Panc1 (cell line): ENCODE data around the gene BLOC1S2. TPM values are rescaled to one million over a fixed set of nuclear protein-coding genes. Genes with fewer than 3 reads are reported as not detected.

ENCODE experiments used
- ATAC-seq: fragments of 200-7000 bp; cut with Tn5 transposase; 2 replicates; pipeline ENCODE4 v1.9.1; 2020; ENCODE audit warnings: mild to moderate bottlenecking, moderate library complexity
- BruUV-seq: library from RNA; stranded (reverse); fragments of 400-500 nt; replicated peaks from 2 replicates; lab custom pipeline; 2021; lab: Mats Ljungman, UMichigan
- CTCF ChIA-PET: fragments of 300-600 bp; sonication (Branson Sonifier 250); formaldehyde crosslinking; loops from one replicate; lab custom pipeline; 2022; ENCODE audit warnings: antibody characterized with exemption; lab: Charles Lee
- POLR2A ChIA-PET: fragments of 300-600 bp; sonication (Branson Sonifier 250); formaldehyde crosslinking; loops from one replicate; lab custom pipeline; 2022; ENCODE audit warnings: antibody characterized with exemption; lab: Charles Lee
- DNase-seq: peaks from one replicate; pipeline ENCODE4 v3.0.0-alpha.2; 2010; ENCODE audit warnings: low read depth, low spot score
- H3K27ac ChIP-seq: 2 replicates; pipeline ENCODE4 v1.5.1; 2011; ENCODE audit warnings: mild to moderate bottlenecking, low read length, inconsistent platforms
- H3K27me3 ChIP-seq: fragments of 200-500 bp; sonication (Bioruptor generic); 2 replicates; pipeline ENCODE4 v1.6.0; 2014; ENCODE audit warnings: low read length, inconsistent platforms; ENCODE audit not compliant: control insufficient read depth, insufficient read depth
- H3K36me3 ChIP-seq: fragments of 200-500 bp; sonication (Bioruptor generic); 2 replicates; pipeline ENCODE4 v1.5.1; 2014; ENCODE audit warnings: inconsistent platforms, mild to moderate bottlenecking, low read length, moderate library complexity; ENCODE audit not compliant: control insufficient read depth, insufficient read depth
- H3K4me1 ChIP-seq: 2 replicates; pipeline ENCODE4 v1.5.1; 2011; ENCODE audit warnings: inconsistent platforms, mild to moderate bottlenecking, low read length, moderate library complexity; ENCODE audit not compliant: control insufficient read depth, insufficient read depth
- H3K4me3 ChIP-seq, 2 experiments: 2 replicates each; pipeline ENCODE4 v1.5.1; 2011 to 2012; ENCODE audit warnings: low read depth in 2 of 2, low read length in 2 of 2, mild to moderate bottlenecking in 2 of 2, inconsistent platforms in 1 of 2, moderate library complexity in 1 of 2
- H3K9me3 ChIP-seq: fragments of 200-500 bp; sonication (Bioruptor generic); 2 replicates; pipeline ENCODE4 v1.5.1; 2014; ENCODE audit warnings: low read depth, mild to moderate bottlenecking, inconsistent platforms, low read length, moderate library complexity; ENCODE audit not compliant: control insufficient read depth, insufficient read depth
- CTCF ChIP-seq: fragments of 450-650 bp; IDR thresholded peaks from 2 replicates; pipeline ENCODE4 v1.5.1; 2017; ENCODE audit warnings: mild to moderate bottlenecking
- POLR2AphosphoS5 ChIP-seq: IDR thresholded peaks from 2 replicates; pipeline ENCODE4 v1.6.1; 2012; ENCODE audit warnings: mild to moderate bottlenecking, low read depth, low read length, moderate library complexity
- TCF7L2 ChIP-seq: IDR thresholded peaks from 2 replicates; pipeline ENCODE4 v1.6.1; 2011; ENCODE audit warnings: mild to moderate bottlenecking, low read depth, low read length, inconsistent platforms
- in situ Hi-C: cut with HindIII; loops from 2 replicates; pipeline ENCODE4 v1.10.0; 2016; ENCODE audit warnings: low sequenced_read_pairs, low pct_unique_long_range_greater_than_20kb
- intact Hi-C: fragments of 100-400 bp; cut with micrococcal nuclease; formaldehyde crosslinking; loops from one replicate; pipeline ENCODE4 v1.10.0; 2022; ENCODE audit not compliant: unreplicated experiment
- total RNA-seq: library from RNA; stranded (reverse); gene quantifications from one replicate; pipeline ENCODE4 v1.2.1, GENCODE V29; 2021; ENCODE audit not compliant: unreplicated experiment
- TF ChIP-seq, protein P1 (sequence below), 2 experiments: IDR thresholded peaks; 2 replicates each; pipeline ENCODE4 v1.6.1; 2011 to 2012; ENCODE audit warnings: low read depth in 2 of 2, control low read depth in 1 of 2, low read length in 1 of 2, mild to moderate bottlenecking in 1 of 2, moderate library complexity in 1 of 2; ENCODE audit not compliant: insufficient read depth in 1 of 2

BLOC1S2 gene
- total RNA-seq, 1 experiment from 2014 or later = 39.3 TPM

DNA sequence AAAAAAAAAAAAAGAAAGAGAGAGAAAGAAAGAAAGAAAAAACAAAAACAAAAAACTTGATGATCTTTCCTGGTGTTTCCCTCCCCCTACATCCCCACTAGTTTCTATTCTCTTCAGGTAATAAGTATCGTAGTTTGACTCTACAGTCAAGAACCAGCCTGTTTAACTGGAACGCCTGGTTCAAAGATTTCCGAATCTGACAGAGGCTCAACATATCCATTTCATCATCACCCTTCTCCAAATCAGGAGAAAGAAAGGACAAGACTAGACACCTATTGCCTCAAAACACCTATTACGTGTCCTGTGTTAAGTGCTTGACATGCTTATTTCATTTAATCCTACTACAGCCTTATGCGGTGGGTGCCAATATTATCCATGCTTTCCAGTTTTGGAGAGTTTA is 20.4 kb upstream of the BLOC1S2 start:
- H3K9me3 ChIP-seq = no peaks in the 10 kb centered on the region
- H3K27ac ChIP-seq = no peak overlapping the region
- ATAC-seq (no peak), DNase-seq (no peak)
- TF ChIP-seq TCF7L2 (no peak), POLR2AphosphoS5 (no peak), CTCF (no peak)
- ChIA-PET CTCF (no interaction called here), POLR2A (no interaction called here)
- H3K4me3 ChIP-seq = no peak overlapping the region
- in situ Hi-C loops (no loop called here), intact Hi-C loops (loop anchor here (10.0 kb wide), 1 partner anchor 128 kb away; no protein-coding TSS in a partner anchor)
- peaks cover 16% of the 10 kb centered on the region; the same call in 1 of the 2 replicates for H3K27me3 ChIP-seq
- H3K4me1 ChIP-seq = no peaks in the 10 kb centered on the region
- BruUV-seq = no TSS peak
- H3K36me3 ChIP-seq = no peaks in the 10 kb centered on the region

DNA sequence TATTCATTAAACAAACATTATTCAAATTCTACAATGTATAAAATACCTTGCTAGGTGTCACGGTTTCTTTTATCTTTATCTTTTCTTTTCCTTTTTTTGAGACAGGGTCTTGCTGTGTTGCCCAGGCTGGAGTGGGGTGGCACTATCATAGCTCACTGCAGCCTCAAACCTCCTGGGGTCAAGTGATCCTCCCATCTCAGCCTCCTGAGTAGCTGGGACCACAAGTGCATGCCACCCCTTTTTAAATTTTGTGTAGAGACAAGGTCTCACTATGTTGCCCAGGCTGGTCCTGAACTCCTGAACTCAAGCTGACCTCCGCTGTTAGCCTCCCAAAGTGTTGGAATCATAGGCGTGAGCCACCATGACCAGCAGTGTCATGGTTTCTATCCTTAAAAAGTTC is 17.9 kb upstream of the BLOC1S2 start:
- CTCF ChIA-PET = interaction anchor here (0.7 to 1.2 kb wide), 3 partner anchors 12 to 389 kb away, joined by 4 to 9 read pairs (median 7); no protein-coding TSS in a partner anchor
- H3K9me3 ChIP-seq = no peaks in the 10 kb centered on the region
- no peak for DNase-seq
- in situ Hi-C loops (no loop called here), intact Hi-C loops (loop anchor here (10.0 kb wide), 1 partner anchor 130 kb away; no protein-coding TSS in a partner anchor)
- H3K4me3 ChIP-seq = no peak overlapping the region
- no peak overlapping the region for H3K27ac ChIP-seq
- POLR2A ChIA-PET = no interaction called here
- BruUV-seq = no TSS peak
- ATAC-seq = no peak
- TF ChIP-seq TCF7L2 (no peak), POLR2AphosphoS5 (no peak)
- TF ChIP-seq, protein P1, sequence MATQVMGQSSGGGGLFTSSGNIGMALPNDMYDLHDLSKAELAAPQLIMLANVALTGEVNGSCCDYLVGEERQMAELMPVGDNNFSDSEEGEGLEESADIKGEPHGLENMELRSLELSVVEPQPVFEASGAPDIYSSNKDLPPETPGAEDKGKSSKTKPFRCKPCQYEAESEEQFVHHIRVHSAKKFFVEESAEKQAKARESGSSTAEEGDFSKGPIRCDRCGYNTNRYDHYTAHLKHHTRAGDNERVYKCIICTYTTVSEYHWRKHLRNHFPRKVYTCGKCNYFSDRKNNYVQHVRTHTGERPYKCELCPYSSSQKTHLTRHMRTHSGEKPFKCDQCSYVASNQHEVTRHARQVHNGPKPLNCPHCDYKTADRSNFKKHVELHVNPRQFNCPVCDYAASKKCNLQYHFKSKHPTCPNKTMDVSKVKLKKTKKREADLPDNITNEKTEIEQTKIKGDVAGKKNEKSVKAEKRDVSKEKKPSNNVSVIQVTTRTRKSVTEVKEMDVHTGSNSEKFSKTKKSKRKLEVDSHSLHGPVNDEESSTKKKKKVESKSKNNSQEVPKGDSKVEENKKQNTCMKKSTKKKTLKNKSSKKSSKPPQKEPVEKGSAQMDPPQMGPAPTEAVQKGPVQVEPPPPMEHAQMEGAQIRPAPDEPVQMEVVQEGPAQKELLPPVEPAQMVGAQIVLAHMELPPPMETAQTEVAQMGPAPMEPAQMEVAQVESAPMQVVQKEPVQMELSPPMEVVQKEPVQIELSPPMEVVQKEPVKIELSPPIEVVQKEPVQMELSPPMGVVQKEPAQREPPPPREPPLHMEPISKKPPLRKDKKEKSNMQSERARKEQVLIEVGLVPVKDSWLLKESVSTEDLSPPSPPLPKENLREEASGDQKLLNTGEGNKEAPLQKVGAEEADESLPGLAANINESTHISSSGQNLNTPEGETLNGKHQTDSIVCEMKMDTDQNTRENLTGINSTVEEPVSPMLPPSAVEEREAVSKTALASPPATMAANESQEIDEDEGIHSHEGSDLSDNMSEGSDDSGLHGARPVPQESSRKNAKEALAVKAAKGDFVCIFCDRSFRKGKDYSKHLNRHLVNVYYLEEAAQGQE (IDR thresholded peaks at IDR 0.05; ENCODE audit: insufficient read depth in 1 of 2, low read depth in 2 of 2, low read length in 1 of 2) = no peak
- peaks cover 9% of the 10 kb centered on the region; the same call in 1 of the 2 replicates for H3K27me3 ChIP-seq
- H3K4me1 ChIP-seq = no peaks in the 10 kb centered on the region
- no peaks in the 10 kb centered on the region for H3K36me3 ChIP-seq

DNA sequence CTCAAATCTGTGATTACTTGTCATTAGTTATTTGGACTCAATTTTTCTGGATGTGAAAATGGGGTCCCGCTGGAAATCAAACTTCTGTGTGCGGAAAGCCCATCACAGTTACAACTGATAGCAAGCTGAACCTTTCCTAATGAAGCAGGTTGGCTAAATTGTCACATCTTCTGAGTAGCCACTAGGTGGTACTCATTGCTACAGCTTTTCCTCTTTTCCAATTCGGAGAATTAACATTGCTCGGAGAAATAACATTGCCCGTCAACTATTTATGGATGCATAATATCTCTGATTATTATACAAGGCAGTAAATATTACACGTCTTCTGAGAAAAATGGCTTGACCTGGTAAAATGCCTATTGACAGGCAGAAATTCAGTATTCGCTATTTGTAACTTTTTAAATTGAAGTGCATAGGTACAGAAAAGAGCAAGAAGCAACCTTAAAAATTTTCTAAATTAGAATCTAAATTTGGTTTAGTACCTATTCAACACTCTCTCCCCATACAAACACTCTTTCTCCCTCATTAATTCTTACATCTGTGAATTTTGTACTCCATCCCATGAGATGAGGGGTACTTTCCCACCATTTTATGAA is 17.3 kb upstream of the BLOC1S2 start:
- ATAC-seq = peak; percentile 89
- Histone ChIP-seq H3K36me3 (no peaks in the 10 kb centered on the region), H3K4me1 (no peaks in the 10 kb centered on the region), H3K4me3 (no peak overlapping the region), H3K9me3 (no peaks in the 10 kb centered on the region), H3K27ac (no peak overlapping the region), H3K27me3 (peaks cover 8% of the 10 kb centered on the region; the same call in 1 of the 2 replicates)
- in situ Hi-C loops = no loop called here
- ChIA-PET POLR2A (no interaction called here), CTCF (interaction anchor here (0.6 to 1.0 kb wide), 3 partner anchors 125 to 215 kb away, joined by 3 to 4 read pairs (median 3); no protein-coding TSS in a partner anchor)
- TF ChIP-seq, protein P1 (IDR thresholded peaks at IDR 0.05; ENCODE audit: insufficient read depth in 1 of 2, low read depth in 2 of 2, low read length in 1 of 2) = no peak
- TF ChIP-seq CTCF = peak; percentile 86
- peak; percentile 41 for DNase-seq
- no TSS peak for BruUV-seq
- intact Hi-C loops = loop anchor here (10.0 kb wide), 1 partner anchor 131 kb away; no protein-coding TSS in a partner anchor
